Activated CD8-positive, alpha-beta memory T cell treated with anti-CD3 and anti-CD28 coated beads, Interleukin-2, amount 50 U/mL, for 1 hour (primary cell): ENCODE results near the gene JSRP1.

ENCODE experiments used
- DNase-seq: peaks from one replicate; pipeline ENCODE4 v3.0.0-alpha.2; 2020; ENCODE audit errors: extremely low read depth

Gene JSRP1

DNA sequence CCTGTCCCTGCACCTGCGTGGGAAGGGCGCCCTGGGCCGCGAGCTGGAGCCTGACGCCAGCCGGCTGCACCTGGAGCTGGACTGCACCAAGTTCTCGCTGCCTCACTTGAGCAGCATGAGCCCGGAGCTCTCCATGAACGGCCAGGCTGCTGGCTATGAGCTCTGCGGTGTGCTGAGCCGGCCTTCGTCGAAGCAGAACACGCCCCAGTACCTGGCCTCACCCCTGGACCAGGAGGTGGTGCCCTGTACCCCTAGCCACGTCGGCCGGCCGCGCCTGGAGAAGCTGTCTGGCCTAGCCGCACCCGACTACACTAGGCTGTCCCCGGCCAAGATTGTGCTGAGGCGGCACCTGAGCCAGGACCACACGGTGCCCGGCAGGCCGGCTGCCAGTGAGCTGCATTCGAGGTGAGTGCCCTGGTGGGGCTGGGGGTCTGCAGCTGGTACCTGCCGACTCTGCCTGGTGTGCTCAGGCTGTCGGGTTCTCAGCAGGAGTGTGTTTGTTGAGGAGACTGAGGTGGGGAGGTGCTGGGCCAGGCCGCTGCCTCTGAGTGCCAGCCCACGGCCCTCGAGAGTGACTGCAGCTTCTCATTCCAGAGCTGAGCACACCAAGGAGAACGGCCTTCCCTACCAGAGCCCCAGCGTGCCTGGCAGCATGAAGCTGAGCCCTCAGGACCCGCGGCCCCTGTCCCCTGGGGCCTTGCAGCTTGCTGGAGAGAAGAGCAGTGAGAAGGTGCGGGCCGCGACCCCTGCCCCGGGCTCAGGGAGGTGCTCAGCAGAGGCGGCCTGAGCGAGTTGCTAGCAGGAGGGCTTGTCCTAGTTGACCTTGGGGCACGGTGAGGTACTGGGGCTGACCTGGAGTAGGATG is 39.6 kb downstream of the JSRP1 start:
- DNase-seq, result no peak

DNA sequence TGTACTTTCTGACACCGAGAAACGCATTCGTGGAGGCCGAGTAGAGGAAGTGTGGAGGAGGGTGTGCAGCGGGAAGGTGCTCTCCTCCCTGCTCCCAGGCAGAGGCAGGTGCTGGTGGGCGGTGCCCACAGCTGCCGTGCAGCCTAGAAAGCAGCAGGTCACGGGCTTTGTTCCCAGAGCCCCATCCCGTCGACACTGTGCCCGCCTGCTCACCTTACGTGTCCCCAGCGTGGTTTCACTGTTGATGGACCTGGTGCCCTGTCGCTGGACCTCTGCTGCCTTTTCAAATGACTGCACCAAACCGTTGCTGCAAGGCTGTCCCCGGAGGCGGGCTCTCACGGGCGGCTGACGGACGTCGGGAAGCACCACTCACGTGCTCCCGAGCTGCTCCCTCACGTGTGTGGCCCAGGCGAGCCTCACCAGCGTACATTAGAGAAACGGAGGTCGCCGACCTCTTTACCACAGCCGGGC is 40.9 kb downstream of the JSRP1 start:
- no peak for DNase-seq

DNA sequence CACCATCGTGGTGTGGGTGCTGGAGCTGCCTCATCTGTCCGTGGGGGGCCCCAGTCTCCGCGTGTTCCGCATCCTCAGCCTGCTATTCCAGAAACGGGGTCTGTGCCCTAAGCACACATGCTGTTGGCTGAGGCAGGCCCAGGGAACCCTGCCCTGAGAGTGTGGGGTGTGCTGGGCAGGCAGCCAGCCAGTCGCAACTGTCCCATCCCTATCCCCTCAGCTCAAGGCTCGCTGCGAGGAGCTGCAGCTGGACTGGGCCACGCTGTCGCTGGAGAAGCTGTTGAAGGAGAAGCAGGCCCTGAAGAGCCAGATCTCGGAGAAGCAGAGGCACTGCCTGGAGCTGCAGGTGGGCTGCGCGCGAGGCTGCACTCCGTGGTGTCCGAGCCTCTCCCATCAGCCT is 42.0 kb downstream of the JSRP1 start:
- no peak for DNase-seq

DNA sequence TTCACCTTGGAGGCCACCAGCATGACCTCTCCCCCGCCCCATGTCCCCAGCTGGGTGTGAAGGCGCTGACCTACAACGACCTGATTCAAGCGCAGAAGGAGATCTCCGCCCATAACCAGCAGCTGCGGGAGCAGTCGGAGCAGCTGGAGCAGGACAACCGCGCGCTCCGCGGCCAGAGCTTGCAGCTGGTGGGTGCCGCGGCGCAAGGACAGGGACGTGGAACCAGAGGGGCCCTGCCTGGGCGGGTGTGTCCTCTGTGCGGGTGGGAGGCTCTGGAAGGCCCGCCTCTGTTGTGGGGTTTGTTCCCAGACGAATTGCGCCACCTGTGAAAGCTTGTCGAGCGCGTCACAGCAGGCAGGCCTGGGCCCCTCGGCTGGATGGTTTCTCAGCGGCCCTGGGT is 42.4 kb downstream of the JSRP1 start:
- no peak for DNase-seq

DNA sequence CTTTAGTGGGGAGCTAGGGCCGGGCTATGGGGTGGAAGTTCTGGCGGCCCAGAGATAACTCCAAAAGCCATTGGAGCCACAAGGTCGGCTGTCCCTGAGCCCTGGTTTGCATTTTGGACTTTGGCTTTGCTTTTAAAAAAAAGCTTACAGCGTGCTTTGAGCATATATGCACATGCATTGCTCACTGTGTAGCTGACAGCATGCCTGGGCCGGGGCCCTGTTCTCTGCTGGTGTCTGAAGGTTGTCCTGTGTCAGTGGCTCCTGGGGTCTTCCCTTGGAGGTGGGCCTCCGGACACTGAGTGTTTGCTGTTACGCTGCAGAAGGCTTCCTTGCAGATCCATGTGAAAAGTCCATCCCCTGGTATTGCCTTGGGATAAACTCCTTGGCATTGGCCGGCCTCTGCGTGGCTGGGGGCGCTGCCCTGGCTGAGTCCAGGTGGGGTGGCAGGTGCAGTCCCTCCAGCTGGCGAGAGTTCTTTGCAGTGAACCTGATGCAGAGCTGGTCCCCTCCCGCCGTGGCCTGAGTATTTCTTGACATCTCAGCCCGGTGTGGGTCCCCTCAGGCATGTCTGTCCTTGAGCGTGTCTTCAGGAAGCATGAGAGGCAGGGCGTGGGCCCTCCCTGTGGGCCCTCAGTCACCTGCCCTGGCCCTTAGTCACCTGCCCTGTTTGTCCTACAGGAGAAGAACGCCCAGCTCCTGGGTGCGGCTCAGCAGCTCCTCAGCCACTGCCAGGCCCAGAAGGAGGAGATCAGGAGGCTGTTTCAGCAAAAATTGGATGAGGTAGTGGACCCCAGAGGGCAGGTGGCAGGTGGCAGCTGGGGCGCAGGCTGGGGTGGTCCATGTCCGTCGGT is 43.1 kb downstream of the JSRP1 start:
- DNase-seq, result no peak

DNA sequence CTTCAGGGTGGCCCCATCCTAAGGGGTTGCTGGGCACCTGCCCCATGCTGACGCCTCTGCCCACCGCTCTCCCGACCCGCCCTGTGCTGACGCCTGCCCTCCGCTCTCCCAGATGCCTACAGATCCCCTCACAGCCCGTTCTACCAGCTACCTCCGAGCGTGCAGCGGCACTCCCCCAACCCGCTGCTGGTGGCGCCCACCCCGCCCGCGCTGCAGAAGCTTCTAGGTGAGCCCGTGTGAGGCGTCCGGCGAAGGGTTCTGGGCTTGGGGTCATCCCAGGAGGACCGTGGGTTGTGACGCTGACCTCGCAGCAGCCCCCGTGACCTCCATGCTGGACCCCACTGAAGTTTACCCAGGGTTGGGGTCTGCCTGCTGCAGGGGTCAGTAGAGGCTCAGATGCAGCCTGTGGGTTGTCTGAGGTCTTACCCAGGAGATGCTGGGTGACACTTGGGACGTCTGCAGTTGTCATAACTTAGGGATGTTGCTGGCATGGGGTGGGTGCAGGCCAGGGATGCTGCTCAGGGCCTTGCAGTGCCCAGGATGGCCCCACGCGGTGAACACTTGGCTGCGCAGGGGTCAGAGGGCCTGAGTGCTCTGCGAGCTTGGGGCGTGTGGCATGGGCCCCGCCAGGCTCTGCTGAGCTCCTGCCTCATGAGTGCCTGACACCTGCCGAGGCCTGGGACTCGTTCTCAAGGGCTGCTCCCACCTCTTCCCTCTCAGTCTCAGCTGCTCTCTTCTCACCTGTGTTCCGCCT is 45.1 kb downstream of the JSRP1 start:
- DNase-seq, result no peak

DNA sequence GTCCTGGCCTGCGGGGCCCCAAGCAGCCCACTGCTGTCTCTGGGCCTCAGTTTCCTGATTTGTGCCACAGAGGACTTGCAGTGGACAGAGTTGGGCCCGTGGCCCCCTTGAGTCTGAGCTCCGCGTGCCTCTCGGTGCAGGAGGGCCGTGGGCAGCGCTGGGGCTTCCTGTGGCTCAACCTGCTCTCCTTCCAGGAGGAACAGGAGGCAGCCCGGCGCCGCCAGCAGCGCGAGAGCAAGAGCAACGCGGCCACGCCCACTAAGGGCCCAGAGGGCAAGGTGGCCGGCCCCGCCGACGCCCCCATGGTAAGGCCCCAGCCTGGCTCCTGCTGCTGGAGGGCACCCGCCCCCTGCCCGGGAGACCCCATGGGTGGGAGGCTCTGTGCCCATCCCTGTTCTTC is 46.0 kb downstream of the JSRP1 start:
- no peak for DNase-seq

DNA sequence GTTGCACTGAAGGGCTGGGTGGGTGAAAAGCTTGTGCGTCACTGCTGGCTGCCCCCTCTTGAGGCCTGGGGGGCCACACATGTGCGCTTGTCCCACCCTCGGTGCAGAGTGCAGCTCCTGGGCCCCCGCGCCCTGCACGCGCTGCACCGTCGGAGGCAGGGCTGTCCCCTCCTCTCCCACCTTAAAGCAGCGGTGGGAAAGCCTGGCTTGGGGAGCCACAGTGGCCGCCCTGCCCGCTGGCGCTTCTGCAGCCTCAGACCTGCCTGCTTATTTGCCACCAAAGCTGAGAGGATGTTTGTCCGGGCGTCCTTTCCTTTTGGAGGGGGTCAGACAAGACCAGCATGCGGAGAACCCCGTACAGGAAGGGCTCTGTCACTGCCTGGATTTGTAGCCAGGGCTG is 46.8 kb downstream of the JSRP1 start:
- no peak for DNase-seq

DNA sequence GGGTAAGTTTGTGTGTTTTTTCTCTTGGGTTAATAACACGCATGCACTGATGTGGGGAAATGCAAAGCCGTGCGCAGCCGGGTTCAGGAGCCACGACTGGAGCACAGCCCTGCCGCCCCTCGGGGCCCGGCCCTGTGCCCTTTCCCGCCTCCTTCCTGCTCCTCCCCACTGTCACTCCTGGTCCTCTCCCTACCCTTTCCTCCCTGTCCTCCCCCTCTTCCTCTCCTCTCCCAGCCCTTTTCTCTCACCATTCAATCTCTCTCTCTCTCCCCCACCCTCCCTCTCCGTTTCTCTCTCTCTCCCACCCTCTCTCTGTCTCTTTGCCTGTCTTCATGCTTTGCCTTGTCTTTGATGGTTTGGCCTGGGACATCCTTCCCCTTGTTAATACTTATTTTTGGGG is 47.2 kb downstream of the JSRP1 start:
- no peak for DNase-seq

DNA sequence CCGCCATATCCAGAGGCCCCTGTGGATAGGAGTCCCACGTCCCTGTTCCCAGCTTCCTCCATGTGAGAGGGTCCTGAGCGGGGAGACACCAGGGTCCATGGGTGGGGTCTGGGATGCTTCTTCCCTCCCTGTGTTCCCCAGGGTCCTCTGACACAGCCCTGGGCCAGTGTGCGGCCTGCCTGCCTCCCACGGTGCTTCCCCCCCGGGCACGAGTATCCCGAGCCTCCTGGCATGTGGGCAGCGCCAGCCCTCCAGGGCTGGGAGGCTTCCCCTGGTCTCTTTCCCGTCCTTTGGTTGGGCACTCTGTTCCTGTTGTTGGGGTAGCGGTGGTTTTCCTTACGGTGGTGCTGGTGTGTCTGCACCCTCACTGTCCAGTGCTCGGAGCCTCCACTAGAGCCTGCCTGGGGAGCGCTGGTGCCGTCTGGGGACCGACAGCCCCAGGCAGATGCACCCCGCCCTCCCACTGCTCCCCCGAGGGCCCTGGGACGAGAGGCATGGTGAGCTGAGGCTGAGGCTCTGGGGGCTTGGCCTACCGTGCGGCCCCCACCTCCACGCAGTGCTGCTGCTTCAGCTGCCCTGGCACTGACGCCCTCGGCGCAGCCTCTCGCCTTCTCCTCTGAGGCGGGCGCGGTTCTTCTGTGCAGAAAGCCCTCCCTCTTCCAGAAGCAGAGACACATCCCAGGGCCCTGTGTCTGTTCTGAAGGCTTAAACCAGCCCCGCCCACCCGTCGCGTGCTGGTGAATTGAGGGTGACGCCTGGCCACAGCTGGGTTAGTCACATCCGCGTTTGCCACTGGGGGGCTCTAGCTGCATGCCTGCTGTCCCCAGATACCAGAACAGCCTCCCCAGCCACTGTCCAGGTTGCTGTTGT is 48.0 kb downstream of the JSRP1 start:
- no peak for DNase-seq

DNA sequence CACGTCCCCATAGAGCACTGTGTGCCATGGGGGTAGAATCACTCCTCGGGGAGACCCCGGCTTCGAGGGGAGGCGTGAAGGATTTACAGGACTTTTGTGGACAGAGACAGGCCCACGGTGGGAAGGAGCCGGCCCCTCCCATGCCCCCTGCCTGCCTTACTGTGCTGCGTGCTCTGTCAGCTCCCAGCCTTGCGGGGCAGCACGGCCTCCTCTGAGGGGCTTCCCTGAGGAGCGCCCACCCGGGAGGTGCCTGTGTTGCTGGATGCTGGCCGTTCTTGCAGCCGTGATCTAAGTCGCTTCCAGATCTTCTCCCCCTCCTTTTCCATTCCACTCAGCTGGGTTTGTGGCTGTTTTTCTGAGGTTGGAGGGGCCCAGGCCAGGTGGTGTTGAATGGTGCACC is 49.2 kb downstream of the JSRP1 start:
- no peak for DNase-seq

DNA sequence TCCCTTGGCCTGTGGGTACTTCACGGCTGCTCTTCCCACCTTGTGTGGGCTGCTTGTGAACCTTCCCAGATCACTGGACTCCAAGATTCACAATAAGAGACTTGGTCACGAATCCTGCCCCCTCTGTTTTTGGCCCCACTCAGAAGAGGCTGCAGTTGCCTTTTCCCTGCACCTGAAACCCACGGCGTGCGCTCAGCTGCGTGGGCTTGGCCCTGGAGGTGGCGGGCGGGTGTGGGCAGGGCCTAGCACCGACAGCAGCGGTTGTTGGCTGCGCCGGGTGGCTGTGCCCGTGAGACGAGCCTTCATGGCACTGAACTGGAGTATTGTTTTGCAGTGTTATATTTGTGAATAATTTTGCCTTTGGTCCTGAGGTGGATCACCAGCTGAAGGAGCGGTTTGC is 53.9 kb downstream of the JSRP1 start:
- DNase-seq, result no peak
